Measurements from ENCODE around the gene ATF2.
A peak's percentile ranks its signal among the peaks of the same experiment; 100 is the strongest.

Gene ATF2

GRCh38 chr2:175167792-175168563, at the start of gene ATF2:
ATF2 (minus strand) TSS chr2:175168203; CDS start chr2:175136443, 31,760 bp downstream.
- Histone ChIP-seq H3K4me3 (ENCODE audit: low read length in 2 of 2) (peak within 1 kb of the TSS; percentile 100), H3K9ac (ENCODE audit: low read depth in 1 of 2, low read length in 2 of 2) (peak within 1 kb of the TSS; percentile 100), H3K27ac (ENCODE audit: low read depth in 2 of 2, low read length in 2 of 2) (peak within 1 kb of the TSS; percentile 95 to 97), H3K9me3 (ENCODE audit: control insufficient read depth in 2 of 2, low read length in 2 of 2) (no peaks in the 10 kb centered on the region), H3K27me3 (ENCODE audit: control insufficient read depth in 2 of 2, insufficient read depth in 2 of 2, low read length in 2 of 2) (no peaks in the 10 kb centered on the region), H3K4me1 (ENCODE audit: control insufficient read depth in 2 of 2, insufficient read depth in 2 of 2, low read length in 2 of 2) (peaks cover 4 to 5% of the 10 kb centered on the region in 2 donors), H3K36me3 (ENCODE audit: control insufficient read depth in 2 of 2, insufficient read depth in 2 of 2, low read length in 2 of 2) (peaks cover under 1 to 5% of the 10 kb centered on the region in 2 donors)

GRCh38 chr2:175207741-175208438, 39.9 kb upstream of the ATF2 start:
- H3K27ac ChIP-seq (ENCODE audit: low read depth in 2 of 2, low read length in 2 of 2): no peak overlapping the region
- H3K9me3 ChIP-seq (ENCODE audit: control insufficient read depth in 2 of 2, low read length in 2 of 2): no peaks in the 10 kb centered on the region
- no peaks in the 10 kb centered on the region for H3K36me3 ChIP-seq (ENCODE audit: control insufficient read depth in 2 of 2, insufficient read depth in 2 of 2, low read length in 2 of 2)
- H3K27me3 ChIP-seq (ENCODE audit: control insufficient read depth in 2 of 2, insufficient read depth in 2 of 2, low read length in 2 of 2): no peaks in the 10 kb centered on the region
- H3K4me1 ChIP-seq (ENCODE audit: control insufficient read depth in 2 of 2, insufficient read depth in 2 of 2, low read length in 2 of 2): no peaks in the 10 kb centered on the region
- no peak overlapping the region for H3K9ac ChIP-seq (ENCODE audit: low read depth in 1 of 2, low read length in 2 of 2)
- H3K4me3 ChIP-seq (ENCODE audit: low read length in 2 of 2): no peak overlapping the region

GRCh38 chr2:175206866-175207265, 38.9 kb upstream of the ATF2 start:
- Histone ChIP-seq H3K4me3 (ENCODE audit: low read length in 2 of 2) (no peak overlapping the region), H3K27ac (ENCODE audit: low read depth in 2 of 2, low read length in 2 of 2) (no peak overlapping the region), H3K9ac (ENCODE audit: low read depth in 1 of 2, low read length in 2 of 2) (no peak overlapping the region), H3K9me3 (ENCODE audit: control insufficient read depth in 2 of 2, low read length in 2 of 2) (no peaks in the 10 kb centered on the region), H3K27me3 (ENCODE audit: control insufficient read depth in 2 of 2, insufficient read depth in 2 of 2, low read length in 2 of 2) (no peaks in the 10 kb centered on the region), H3K36me3 (ENCODE audit: control insufficient read depth in 2 of 2, insufficient read depth in 2 of 2, low read length in 2 of 2) (no peaks in the 10 kb centered on the region), H3K4me1 (ENCODE audit: control insufficient read depth in 2 of 2, insufficient read depth in 2 of 2, low read length in 2 of 2) (no peaks in the 10 kb centered on the region)

GRCh38 chr2:175205523-175205922, 37.5 kb upstream of the ATF2 start:
- Histone ChIP-seq H3K4me1 (ENCODE audit: control insufficient read depth in 2 of 2, insufficient read depth in 2 of 2, low read length in 2 of 2) (no peaks in the 10 kb centered on the region), H3K4me3 (ENCODE audit: low read length in 2 of 2) (no peak overlapping the region), H3K27ac (ENCODE audit: low read depth in 2 of 2, low read length in 2 of 2) (no peak overlapping the region), H3K9ac (ENCODE audit: low read depth in 1 of 2, low read length in 2 of 2) (no peak overlapping the region), H3K36me3 (ENCODE audit: control insufficient read depth in 2 of 2, insufficient read depth in 2 of 2, low read length in 2 of 2) (no peaks in the 10 kb centered on the region), H3K27me3 (ENCODE audit: control insufficient read depth in 2 of 2, insufficient read depth in 2 of 2, low read length in 2 of 2) (no peaks in the 10 kb centered on the region), H3K9me3 (ENCODE audit: control insufficient read depth in 2 of 2, low read length in 2 of 2) (no peaks in the 10 kb centered on the region)

- Histone ChIP-seq H3K4me3 (ENCODE audit: low read length in 2 of 2) (no peak overlapping the region), H3K9ac (ENCODE audit: low read depth in 1 of 2, low read length in 2 of 2) (no peak overlapping the region), H3K27ac (ENCODE audit: low read depth in 2 of 2, low read length in 2 of 2) (no peak overlapping the region), H3K4me1 (ENCODE audit: control insufficient read depth in 2 of 2, insufficient read depth in 2 of 2, low read length in 2 of 2) (no peaks in the 10 kb centered on the region), H3K9me3 (ENCODE audit: control insufficient read depth in 2 of 2, low read length in 2 of 2) (no peaks in the 10 kb centered on the region), H3K36me3 (ENCODE audit: control insufficient read depth in 2 of 2, insufficient read depth in 2 of 2, low read length in 2 of 2) (no peaks in the 10 kb centered on the region), H3K27me3 (ENCODE audit: control insufficient read depth in 2 of 2, insufficient read depth in 2 of 2, low read length in 2 of 2) (no peaks in the 10 kb centered on the region)
These were observed 35.9 kb upstream of the ATF2 start for GRCh38 chr2:175203621-175204496.

- Histone ChIP-seq H3K9ac (ENCODE audit: low read depth in 1 of 2, low read length in 2 of 2) (no peak overlapping the region), H3K9me3 (ENCODE audit: control insufficient read depth in 2 of 2, low read length in 2 of 2) (no peaks in the 10 kb centered on the region), H3K4me3 (ENCODE audit: low read length in 2 of 2) (no peak overlapping the region), H3K27ac (ENCODE audit: low read depth in 2 of 2, low read length in 2 of 2) (no peak overlapping the region), H3K27me3 (ENCODE audit: control insufficient read depth in 2 of 2, insufficient read depth in 2 of 2, low read length in 2 of 2) (peaks cover 0 to 2% of the 10 kb centered on the region in 2 donors), H3K36me3 (ENCODE audit: control insufficient read depth in 2 of 2, insufficient read depth in 2 of 2, low read length in 2 of 2) (no peaks in the 10 kb centered on the region), H3K4me1 (ENCODE audit: control insufficient read depth in 2 of 2, insufficient read depth in 2 of 2, low read length in 2 of 2) (no peaks in the 10 kb centered on the region)
These were observed 27.0 kb upstream of the ATF2 start for GRCh38 chr2:175195012-175195411.

- no peaks in the 10 kb centered on the region for H3K9me3 ChIP-seq (ENCODE audit: control insufficient read depth in 2 of 2, low read length in 2 of 2)
- no peaks in the 10 kb centered on the region for H3K27me3 ChIP-seq (ENCODE audit: control insufficient read depth in 2 of 2, insufficient read depth in 2 of 2, low read length in 2 of 2)
- no peak overlapping the region for H3K27ac ChIP-seq (ENCODE audit: low read depth in 2 of 2, low read length in 2 of 2)
- H3K36me3 ChIP-seq (ENCODE audit: control insufficient read depth in 2 of 2, insufficient read depth in 2 of 2, low read length in 2 of 2): no peaks in the 10 kb centered on the region
- H3K9ac ChIP-seq (ENCODE audit: low read depth in 1 of 2, low read length in 2 of 2): no peak overlapping the region
- H3K4me1 ChIP-seq (ENCODE audit: control insufficient read depth in 2 of 2, insufficient read depth in 2 of 2, low read length in 2 of 2): no peaks in the 10 kb centered on the region
- H3K4me3 ChIP-seq (ENCODE audit: low read length in 2 of 2): no peak overlapping the region
These were observed 20.8 kb upstream of the ATF2 start for GRCh38 chr2:175188761-175189160.

- no peaks in the 10 kb centered on the region for H3K36me3 ChIP-seq (ENCODE audit: control insufficient read depth in 2 of 2, insufficient read depth in 2 of 2, low read length in 2 of 2)
- H3K27me3 ChIP-seq (ENCODE audit: control insufficient read depth in 2 of 2, insufficient read depth in 2 of 2, low read length in 2 of 2): no peaks in the 10 kb centered on the region
- H3K9me3 ChIP-seq (ENCODE audit: control insufficient read depth in 2 of 2, low read length in 2 of 2): no peaks in the 10 kb centered on the region
- no peaks in the 10 kb centered on the region for H3K4me1 ChIP-seq (ENCODE audit: control insufficient read depth in 2 of 2, insufficient read depth in 2 of 2, low read length in 2 of 2)
- H3K27ac ChIP-seq (ENCODE audit: low read depth in 2 of 2, low read length in 2 of 2): no peak overlapping the region
- H3K9ac ChIP-seq (ENCODE audit: low read depth in 1 of 2, low read length in 2 of 2): no peak overlapping the region
- no peak overlapping the region for H3K4me3 ChIP-seq (ENCODE audit: low read length in 2 of 2)
These were observed 19.4 kb upstream of the ATF2 start for GRCh38 chr2:175187378-175187777.

- Histone ChIP-seq H3K36me3 (ENCODE audit: control insufficient read depth in 2 of 2, insufficient read depth in 2 of 2, low read length in 2 of 2) (peaks cover 11 to 12% of the 10 kb centered on the region in 2 donors), H3K9me3 (ENCODE audit: control insufficient read depth in 2 of 2, low read length in 2 of 2) (no peaks in the 10 kb centered on the region), H3K4me3 (ENCODE audit: low read length in 2 of 2) (no peak overlapping the region), H3K9ac (ENCODE audit: low read depth in 1 of 2, low read length in 2 of 2) (no peak overlapping the region), H3K27me3 (ENCODE audit: control insufficient read depth in 2 of 2, insufficient read depth in 2 of 2, low read length in 2 of 2) (no peaks in the 10 kb centered on the region), H3K4me1 (ENCODE audit: control insufficient read depth in 2 of 2, insufficient read depth in 2 of 2, low read length in 2 of 2) (peaks cover 0 to 4% of the 10 kb centered on the region in 2 donors), H3K27ac (ENCODE audit: low read depth in 2 of 2, low read length in 2 of 2) (no peak overlapping the region)
These were observed 15.7 kb upstream of the ATF2 start for GRCh38 chr2:175183674-175184073.

Measured in mucosa of rectum (tissue), 2 donors.